GM21576 (cell line): ENCODE measurements around the gene ACAT2.
"Not testable (repeated sequence)": the region's sequence is repeated elsewhere in the genome, so short reads cannot be mapped to it uniquely, and the experiment has no call there.

Source experiments
- ATAC-seq: cut with Tn5 transposase; IDR thresholded peaks from one replicate; pipeline ENCODE4 v1.9.1; 2021; ENCODE audit warnings: mild to moderate bottlenecking, moderate library complexity; ENCODE audit not compliant: unreplicated experiment

ACAT2 gene

GRCh38 chr6:159806021-159806458 lies 44.2 kb downstream of the ACAT2 start:
- no peak for ATAC-seq

GRCh38 chr6:159807150-159807858 lies 45.5 kb downstream of the ACAT2 start:
- ATAC-seq: no peak

GRCh38 chr6:159808647-159809046 lies 46.8 kb downstream of the ACAT2 start:
- ATAC-seq: no peak

- no peak for ATAC-seq
Measured at GRCh38 chr6:159809149-159809548, 47.3 kb downstream of the ACAT2 start.

GRCh38 chr6:159813781-159814180 lies 51.9 kb downstream of the ACAT2 start:
- no peak for ATAC-seq

GRCh38 chr6:159815410-159815809 lies 53.6 kb downstream of the ACAT2 start:
- ATAC-seq: no peak

GRCh38 chr6:159816775-159817174 lies 54.9 kb downstream of the ACAT2 start:
- ATAC-seq: not testable (repeated sequence)

- no peak for ATAC-seq
Measured at GRCh38 chr6:159817951-159818739, 56.3 kb downstream of the ACAT2 start.

GRCh38 chr6:159819098-159819497 lies 57.3 kb downstream of the ACAT2 start:
- ATAC-seq: no peak

GRCh38 chr6:159819932-159820640 lies 58.2 kb downstream of the ACAT2 start:
- ATAC-seq: no peak

- ATAC-seq: no peak
Measured at GRCh38 chr6:159821122-159821521, 59.3 kb downstream of the ACAT2 start.

GRCh38 chr6:159821726-159822125 lies 59.9 kb downstream of the ACAT2 start:
- ATAC-seq: no peak

- no peak for ATAC-seq
Measured at GRCh38 chr6:159823953-159824352, 62.1 kb downstream of the ACAT2 start.

- ATAC-seq: not testable (repeated sequence)
Measured at GRCh38 chr6:159824690-159825089, 62.8 kb downstream of the ACAT2 start.

GRCh38 chr6:159826004-159826403 lies 64.2 kb downstream of the ACAT2 start:
- no peak for ATAC-seq

- ATAC-seq: no peak
Measured at GRCh38 chr6:159826968-159827647, 65.3 kb downstream of the ACAT2 start.

GRCh38 chr6:159828074-159828473 lies 66.2 kb downstream of the ACAT2 start:
- no peak for ATAC-seq
